BLaER1 treated with 17β-estradiol and CSF1 and Interleukin-3, amounts not matched to agents 10 nM and 100 nM (cell line): ENCODE results near the gene ADAM12.

ENCODE experiments used
- H3K27ac ChIP-seq, 11 experiments: shearing (Covaris generic); formaldehyde crosslinking; 2 replicates each; pipeline ENCODE4 v1.8.1; 2022
- H3K27me3 ChIP-seq, 11 experiments: shearing (Covaris generic); formaldehyde crosslinking; 2 replicates each; pipeline ENCODE4 v1.8.1; 2022
- H3K36me3 ChIP-seq, 11 experiments: shearing (Covaris generic); formaldehyde crosslinking; 2 replicates each; pipeline ENCODE4 v1.8.1; 2022
- H3K4me1 ChIP-seq, 10 experiments: shearing (Covaris generic); formaldehyde crosslinking; 2 replicates each; pipeline ENCODE4 v1.8.1; 2022
- H3K4me2 ChIP-seq, 11 experiments: shearing (Covaris generic); formaldehyde crosslinking; 2 replicates each; pipeline ENCODE4 v1.8.1; 2022
- H3K4me3 ChIP-seq, 10 experiments: shearing (Covaris generic); formaldehyde crosslinking; 2 replicates each; pipeline ENCODE4 v1.8.1; 2022
- H3K9ac ChIP-seq, 11 experiments: shearing (Covaris generic); formaldehyde crosslinking; 2 replicates each; pipeline ENCODE4 v1.8.1; 2022
- H3K9me3 ChIP-seq, 11 experiments: shearing (Covaris generic); formaldehyde crosslinking; replicated peaks in 1 of 11; 2 replicates each; pipeline ENCODE4 v1.8.1; 2022
- H4K20me1 ChIP-seq, 11 experiments: shearing (Covaris generic); formaldehyde crosslinking; 2 replicates each; pipeline ENCODE4 v1.8.1; 2022
- Cebpa-rat ChIP-seq, 11 experiments: shearing (Covaris generic); IDR thresholded peaks; 2 replicates each; pipeline ENCODE4 v1.8.1; 2022

ADAM12 gene

DNA sequence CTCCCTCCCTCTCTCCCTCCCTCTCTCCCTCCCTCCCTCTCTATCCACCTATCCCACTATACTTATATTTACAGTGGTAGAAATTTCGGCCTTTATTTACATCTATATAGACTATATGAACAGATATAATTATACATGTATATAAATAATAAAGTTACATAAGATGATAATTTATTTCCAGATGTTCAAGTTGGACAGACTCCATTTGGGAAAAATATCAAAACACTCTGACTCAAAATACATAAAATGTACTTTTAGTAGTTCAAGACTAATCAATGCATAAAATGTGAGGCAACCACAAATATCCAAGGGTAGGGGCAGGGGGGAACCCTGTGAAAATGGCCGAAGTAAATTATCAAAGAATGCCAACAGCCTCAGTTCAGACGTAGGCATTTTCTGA, 288.9 kb downstream of the ADAM12 start:
- Histone ChIP-seq H3K4me2 (no peak overlapping the region), H3K27ac (no peak overlapping the region), H3K4me3 (no peak overlapping the region), H3K9ac (no peak overlapping the region), H3K4me1 (peaks cover 0 to 19% (median 10%) of the 10 kb centered on the region in 10 experiments; a peak in 12 of 20 replicates), H3K9me3 (no peaks in the 10 kb centered on the region), H3K36me3 (no peaks in the 10 kb centered on the region), H4K20me1 (no peaks in the 10 kb centered on the region), H3K27me3 (no peaks in the 10 kb centered on the region)
- no peak for TF ChIP-seq Cebpa-rat (IDR thresholded peaks at IDR 0.05)

DNA sequence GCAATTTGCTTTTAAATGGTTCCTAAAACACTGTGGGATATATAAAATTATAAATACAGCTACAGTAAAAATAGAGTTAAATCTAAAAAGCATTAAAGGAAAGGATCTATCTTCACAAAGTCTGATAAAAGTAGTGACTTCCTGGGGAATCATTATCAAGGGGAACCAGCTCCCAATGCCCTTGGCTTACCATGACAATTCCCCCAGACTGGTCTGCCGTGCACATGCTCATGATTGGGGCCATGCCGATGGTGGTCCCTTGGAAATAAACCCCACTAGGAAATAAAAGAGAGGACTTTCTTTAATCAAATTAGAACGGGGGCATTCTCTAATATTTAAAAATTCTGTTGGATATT, 290.1 kb downstream of the ADAM12 start:
- H3K9ac ChIP-seq = no peak overlapping the region

DNA sequence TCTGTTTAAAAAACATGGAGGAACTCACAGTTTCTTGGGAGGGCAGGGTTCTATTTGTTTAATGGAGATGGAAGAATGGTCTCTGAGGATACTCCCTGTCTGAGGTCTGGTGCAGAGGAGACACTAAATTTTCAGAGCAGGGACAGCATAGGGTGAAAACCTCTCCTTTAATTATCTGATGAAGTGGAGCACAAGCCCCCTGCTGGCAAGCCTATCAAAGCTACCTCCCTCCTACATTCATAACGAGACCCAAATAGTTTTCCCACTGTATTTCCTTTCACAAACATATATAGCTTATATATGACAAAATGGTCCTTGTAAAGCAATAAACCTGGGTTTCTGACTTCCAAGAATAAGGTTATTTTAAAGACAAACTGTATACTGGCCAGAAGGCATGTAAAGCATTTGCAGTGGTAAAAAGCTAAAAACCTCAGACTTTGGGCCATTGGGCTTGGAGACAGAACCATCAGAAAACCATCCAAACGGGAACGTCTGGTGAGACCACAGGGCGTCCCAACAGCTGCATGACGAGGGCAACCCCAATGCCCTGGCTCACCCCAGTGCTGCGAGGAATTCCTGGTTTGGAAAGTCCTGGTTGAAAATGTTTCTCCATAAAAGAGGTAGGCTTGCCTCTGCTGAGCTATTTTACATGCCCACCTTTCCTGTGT, 290.6 kb downstream of the ADAM12 start:
- no peak for TF ChIP-seq Cebpa-rat (IDR thresholded peaks at IDR 0.05)
- Histone ChIP-seq H3K4me2 (no peak overlapping the region), H3K9ac (no peak overlapping the region), H3K27me3 (no peaks in the 10 kb centered on the region), H3K4me3 (no peak overlapping the region), H3K4me1 (peaks cover 0 to 14% (median 8%) of the 10 kb centered on the region in 10 experiments; a peak in 12 of 20 replicates), H3K9me3 (no peaks in the 10 kb centered on the region), H3K36me3 (no peaks in the 10 kb centered on the region), H4K20me1 (no peaks in the 10 kb centered on the region), H3K27ac (no peak overlapping the region)

More for the DNA sequence above, 290.1 kb downstream of the ADAM12 start:
- TF ChIP-seq Cebpa-rat (IDR thresholded peaks at IDR 0.05) = no peak
- Histone ChIP-seq H3K27me3 (no peaks in the 10 kb centered on the region), H4K20me1 (no peaks in the 10 kb centered on the region), H3K36me3 (no peaks in the 10 kb centered on the region), H3K4me2 (no peak overlapping the region), H3K4me3 (no peak overlapping the region), H3K27ac (no peak overlapping the region), H3K4me1 (peaks cover 0 to 12% (median 8%) of the 10 kb centered on the region in 10 experiments; a peak in 12 of 20 replicates), H3K9me3 (no peaks in the 10 kb centered on the region)

DNA sequence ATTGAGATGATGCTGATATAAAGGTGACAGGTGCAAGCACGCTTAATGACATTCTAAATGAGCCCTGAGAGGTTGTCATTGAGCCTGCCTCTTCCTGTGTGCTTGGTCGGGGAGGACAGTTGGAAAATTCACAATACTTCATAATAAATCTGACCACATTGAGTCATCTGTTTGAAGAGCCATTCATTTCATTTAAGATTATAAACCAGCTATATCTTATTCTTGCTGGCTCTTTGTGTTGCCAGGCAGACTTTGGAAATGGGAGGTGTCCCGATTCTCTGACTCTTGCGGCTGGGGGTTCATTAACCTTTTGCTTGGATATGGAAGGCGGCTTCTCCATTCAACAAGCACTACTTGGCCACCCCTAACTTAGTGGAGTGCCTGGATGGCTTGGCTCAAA, 293.7 kb downstream of the ADAM12 start:
- no peak overlapping the region for H3K9ac ChIP-seq
- H3K36me3 ChIP-seq = no peaks in the 10 kb centered on the region
- peaks cover 0 to 12% (median 7%) of the 10 kb centered on the region in 10 experiments; a peak in 7 of 20 replicates for H3K4me1 ChIP-seq
- H3K27ac ChIP-seq = no peak overlapping the region
- H3K27me3 ChIP-seq = no peaks in the 10 kb centered on the region
- no peak for TF ChIP-seq Cebpa-rat (IDR thresholded peaks at IDR 0.05)
- H3K9me3 ChIP-seq = no peaks in the 10 kb centered on the region
- H3K4me2 ChIP-seq = no peak overlapping the region
- H3K4me3 ChIP-seq = no peak overlapping the region
- H4K20me1 ChIP-seq = no peaks in the 10 kb centered on the region

DNA sequence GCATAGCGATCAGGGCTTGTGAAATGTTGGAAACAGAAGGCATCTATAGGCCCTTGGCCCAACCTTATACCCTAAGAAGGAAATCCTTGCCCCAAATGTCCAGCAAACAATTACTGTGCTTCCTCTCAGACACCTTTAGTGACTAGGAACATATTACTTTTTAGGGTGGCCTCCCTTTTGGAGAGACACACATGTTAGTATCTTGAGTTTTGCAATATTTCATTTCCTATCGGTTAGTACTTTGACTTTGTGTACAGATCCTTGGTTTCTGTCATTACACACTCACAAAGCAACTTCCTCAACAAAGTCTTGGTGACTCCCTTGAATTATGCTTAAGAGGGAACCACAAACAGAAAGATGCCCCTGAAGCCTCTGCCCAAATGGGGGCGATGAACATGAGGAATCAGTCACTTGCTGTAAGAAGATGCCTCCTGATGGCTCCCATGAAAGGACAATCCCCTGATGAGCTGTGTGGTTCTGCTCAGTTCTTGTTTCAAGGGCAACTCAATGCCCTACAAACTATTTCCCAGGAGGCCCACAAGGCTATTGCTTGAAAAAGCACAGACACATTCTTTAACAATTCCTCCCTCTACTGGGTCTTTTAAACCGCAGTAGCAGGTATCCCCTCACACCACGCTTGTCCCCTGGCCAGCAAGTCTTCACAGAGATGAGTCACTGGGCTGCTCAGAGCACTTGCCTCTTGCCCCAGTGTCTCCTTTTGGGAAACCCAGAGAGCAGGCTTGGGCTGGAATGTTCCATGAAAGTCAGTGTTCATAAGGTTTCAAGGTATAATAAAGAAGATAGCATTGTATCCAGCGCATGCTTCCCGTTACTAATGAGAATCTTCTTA, 295.7 kb downstream of the ADAM12 start:
- Histone ChIP-seq H3K9me3 (no peaks in the 10 kb centered on the region), H3K36me3 (no peaks in the 10 kb centered on the region), H4K20me1 (no peaks in the 10 kb centered on the region), H3K9ac (no peak overlapping the region), H3K4me1 (peaks cover 0 to 18% (median 7%) of the 10 kb centered on the region in 10 experiments; a peak in 10 of 20 replicates), H3K27ac (no peak overlapping the region; a peak in 1 of 22 replicates), H3K4me3 (no peak overlapping the region), H3K27me3 (no peaks in the 10 kb centered on the region), H3K4me2 (peak overlapping the region in 3 of 11 experiments; percentile 6 to 39 (median 36); a peak in 5 of 22 replicates)
- TF ChIP-seq Cebpa-rat (IDR thresholded peaks at IDR 0.05) = no peak

DNA sequence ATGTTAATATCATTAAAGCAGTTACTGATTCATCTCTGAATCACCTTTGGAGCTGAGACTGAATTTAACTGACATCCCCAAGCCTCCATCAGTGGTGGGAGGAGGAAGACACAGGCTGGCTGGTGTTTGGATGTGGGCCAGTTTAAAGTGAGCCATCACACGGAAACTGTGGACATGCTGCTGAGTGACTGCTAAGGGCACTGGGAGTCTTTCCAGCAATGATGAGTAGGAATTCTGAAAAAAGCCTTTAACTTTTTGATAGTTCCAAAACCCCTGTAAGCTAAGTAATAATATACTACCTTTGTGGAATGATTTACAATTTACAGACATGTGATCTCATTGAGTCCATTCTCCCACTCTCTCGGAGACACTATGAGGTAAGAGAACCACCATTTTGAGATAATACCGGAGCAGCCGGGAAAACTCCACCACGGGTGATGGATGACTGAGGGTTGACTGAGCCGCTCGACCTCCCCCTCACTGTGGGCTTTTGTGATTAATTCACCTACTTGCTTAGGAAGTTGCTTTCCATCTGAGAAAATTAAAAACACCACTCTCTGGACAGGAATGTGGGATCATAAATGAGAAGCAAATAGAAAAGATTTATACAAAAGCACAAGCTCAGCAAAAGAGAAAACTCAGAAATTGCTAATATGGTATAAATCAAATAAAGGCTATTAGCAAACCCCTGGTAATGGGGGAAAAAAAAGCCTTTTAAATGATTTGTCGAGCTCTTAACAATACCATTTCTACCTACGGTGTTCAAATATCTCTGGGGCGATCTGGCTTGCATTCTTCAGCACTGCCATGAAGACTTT, 297.2 kb downstream of the ADAM12 start:
- H3K4me1 ChIP-seq = peaks cover 0 to 28% (median 5%) of the 10 kb centered on the region in 10 experiments; a peak in 10 of 20 replicates
- TF ChIP-seq Cebpa-rat (IDR thresholded peaks at IDR 0.05) = no peak
- no peak overlapping the region for H3K27ac ChIP-seq
- no peaks in the 10 kb centered on the region for H4K20me1 ChIP-seq
- no peak overlapping the region for H3K4me2 ChIP-seq
- H3K27me3 ChIP-seq = no peaks in the 10 kb centered on the region
- no peaks in the 10 kb centered on the region for H3K36me3 ChIP-seq
- H3K9ac ChIP-seq = no peak overlapping the region
- H3K9me3 ChIP-seq = no peaks in the 10 kb centered on the region
- H3K4me3 ChIP-seq = no peak overlapping the region

DNA sequence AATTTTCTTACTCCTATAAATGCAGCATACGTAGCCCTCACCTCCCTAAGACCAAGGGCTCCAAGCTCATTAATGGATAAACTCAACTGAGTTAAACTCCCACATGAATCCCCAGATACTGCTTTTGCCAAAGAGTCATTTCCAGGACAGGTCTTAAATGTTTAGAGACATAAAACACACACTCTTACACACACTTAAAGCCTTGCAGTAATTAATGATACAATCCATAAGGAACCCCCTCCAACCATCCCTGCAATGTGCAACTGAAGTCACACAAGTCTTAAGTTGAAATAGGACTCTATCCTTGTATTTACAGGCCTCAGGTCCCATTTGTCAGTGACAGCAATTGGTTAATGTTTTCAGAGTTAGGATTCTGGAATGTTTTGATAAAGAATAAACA, 297.8 kb downstream of the ADAM12 start:
- no peak overlapping the region for H3K27ac ChIP-seq
- H3K4me1 ChIP-seq = peaks cover 0 to 28% (median 0%) of the 10 kb centered on the region in 10 experiments; a peak in 7 of 20 replicates
- no peak overlapping the region for H3K4me3 ChIP-seq
- no peak for TF ChIP-seq Cebpa-rat (IDR thresholded peaks at IDR 0.05)
- H3K36me3 ChIP-seq = no peaks in the 10 kb centered on the region
- H3K4me2 ChIP-seq = no peak overlapping the region
- no peaks in the 10 kb centered on the region for H4K20me1 ChIP-seq
- H3K9ac ChIP-seq = no peak overlapping the region
- no peaks in the 10 kb centered on the region for H3K27me3 ChIP-seq
- no peaks in the 10 kb centered on the region for H3K9me3 ChIP-seq

DNA sequence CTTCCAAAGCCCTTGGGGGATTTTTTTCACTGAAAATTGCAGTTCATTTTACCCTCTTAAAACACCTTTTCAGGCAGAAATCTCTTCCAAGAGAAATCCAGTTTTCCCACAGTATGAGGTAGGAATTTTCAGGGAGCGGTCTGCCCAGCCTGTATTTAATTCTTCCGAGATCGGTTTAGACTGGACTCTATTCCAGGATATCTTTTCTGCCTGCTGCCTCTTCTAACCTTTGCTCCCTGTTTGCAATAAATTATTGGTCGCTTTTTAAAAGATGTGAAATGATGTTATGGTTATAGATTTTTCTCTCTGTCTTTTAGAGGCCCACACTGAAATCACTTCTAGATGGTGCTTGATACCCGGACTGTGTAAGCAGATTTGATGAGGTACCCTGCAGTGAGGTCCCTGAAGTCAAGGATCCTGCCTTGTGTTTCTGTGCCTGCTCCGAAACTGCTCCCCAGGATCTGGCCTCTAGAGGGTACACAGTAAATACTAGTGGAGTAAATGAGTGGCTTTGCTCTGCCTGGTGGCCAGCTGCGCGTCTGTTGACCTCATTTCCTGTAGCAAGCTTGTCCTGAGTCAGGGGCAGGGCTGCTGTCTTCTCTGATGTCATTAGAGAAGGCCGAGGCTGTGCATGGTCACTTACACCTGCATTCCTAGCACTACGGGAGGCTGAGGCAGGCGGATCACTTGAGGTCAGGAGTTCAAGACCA, 300.3 kb downstream of the ADAM12 start:
- Histone ChIP-seq H3K4me3 (no peak overlapping the region), H3K27me3 (no peaks in the 10 kb centered on the region), H3K4me2 (peak overlapping the region in 3 of 11 experiments; percentile 20 to 70 (median 48); a peak in 5 of 22 replicates), H3K27ac (no peak overlapping the region), H3K36me3 (no peaks in the 10 kb centered on the region), H4K20me1 (no peaks in the 10 kb centered on the region), H3K9me3 (no peaks in the 10 kb centered on the region), H3K4me1 (peaks cover 0 to 28% (median 0%) of the 10 kb centered on the region in 10 experiments; a peak in 7 of 20 replicates), H3K9ac (no peak overlapping the region)
- no peak for TF ChIP-seq Cebpa-rat (IDR thresholded peaks at IDR 0.05)
